ENCODE data around the gene HMGA1.

- TF ChIP-seq POLR2AphosphoS5 (IDR thresholded peaks at IDR 0.05) (no peak), CTCF (IDR thresholded peaks at IDR 0.05) (no peak), EP300 (IDR thresholded peaks at IDR 0.05) (no peak), POLR2A (IDR thresholded peaks at IDR 0.05) (no peak)
These were observed 4.9 kb downstream of the HMGA1 start for GRCh38 chr6:34241351-34242215.

All from sigmoid colon (tissue), 4 donors.